DOHH2 (cell line): ENCODE data around the gene CCDC85C.

Experiments
- EZH2phosphoT487 ChIP-seq: fragments of 200-600 bp; sonication (generic); IDR thresholded peaks from 2 replicates; pipeline ENCODE4 v1.6.1; 2017; ENCODE audit warnings: borderline replicate concordance, mild to moderate bottlenecking, antibody characterized with exemption, low read length, moderate library complexity, mixed read lengths
- TF ChIP-seq, protein P1 (sequence below): fragments of 200-600 bp; sonication (generic); IDR thresholded peaks from one replicate; pipeline ENCODE4 v1.5.1; 2014; ENCODE audit warnings: antibody characterized with exemption, mild to moderate bottlenecking, low read depth, low read length; ENCODE audit not compliant: poor library complexity, severe bottlenecking

DNA sequence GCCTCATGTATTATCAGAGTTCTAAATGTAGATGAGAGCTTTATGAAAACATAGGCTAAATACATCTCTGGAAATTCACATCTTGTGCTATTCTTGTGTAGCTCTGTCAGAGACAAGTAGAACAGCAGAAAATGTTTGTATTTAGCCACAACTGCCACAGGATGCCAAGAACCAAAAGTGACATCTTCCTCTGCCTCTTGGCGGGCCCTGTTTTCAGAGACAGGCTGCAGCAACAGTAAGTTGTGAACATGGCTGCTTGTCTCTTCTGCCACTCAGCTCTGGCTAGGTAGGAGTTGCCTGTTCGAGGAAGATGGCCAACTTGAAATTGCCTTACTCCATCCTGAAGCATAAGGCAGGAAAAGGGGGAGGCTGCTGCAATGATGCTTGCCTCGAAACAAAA is 153.7 kb downstream of the CCDC85C start:
- TF ChIP-seq, protein P1, sequence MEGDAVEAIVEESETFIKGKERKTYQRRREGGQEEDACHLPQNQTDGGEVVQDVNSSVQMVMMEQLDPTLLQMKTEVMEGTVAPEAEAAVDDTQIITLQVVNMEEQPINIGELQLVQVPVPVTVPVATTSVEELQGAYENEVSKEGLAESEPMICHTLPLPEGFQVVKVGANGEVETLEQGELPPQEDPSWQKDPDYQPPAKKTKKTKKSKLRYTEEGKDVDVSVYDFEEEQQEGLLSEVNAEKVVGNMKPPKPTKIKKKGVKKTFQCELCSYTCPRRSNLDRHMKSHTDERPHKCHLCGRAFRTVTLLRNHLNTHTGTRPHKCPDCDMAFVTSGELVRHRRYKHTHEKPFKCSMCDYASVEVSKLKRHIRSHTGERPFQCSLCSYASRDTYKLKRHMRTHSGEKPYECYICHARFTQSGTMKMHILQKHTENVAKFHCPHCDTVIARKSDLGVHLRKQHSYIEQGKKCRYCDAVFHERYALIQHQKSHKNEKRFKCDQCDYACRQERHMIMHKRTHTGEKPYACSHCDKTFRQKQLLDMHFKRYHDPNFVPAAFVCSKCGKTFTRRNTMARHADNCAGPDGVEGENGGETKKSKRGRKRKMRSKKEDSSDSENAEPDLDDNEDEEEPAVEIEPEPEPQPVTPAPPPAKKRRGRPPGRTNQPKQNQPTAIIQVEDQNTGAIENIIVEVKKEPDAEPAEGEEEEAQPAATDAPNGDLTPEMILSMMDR = no peak
- TF ChIP-seq EZH2phosphoT487 = no peak
